ENCODE measurements around the gene TTLL11.

GRCh38 chr9:122059955-122060324 is 33.2 kb downstream of the TTLL11 start:
- TF ChIP-seq CTCF (IDR thresholded peaks at IDR 0.05): no peak
- no peak for TF ChIP-seq REST (IDR thresholded peaks at IDR 0.05; ENCODE audit: low read depth, low read length)
- TF ChIP-seq SMC3 (IDR thresholded peaks at IDR 0.05; ENCODE audit: low read depth, low read length): no peak
- no peak for TF ChIP-seq TAF1 (IDR thresholded peaks at IDR 0.05; ENCODE audit: borderline replicate concordance, low read depth, low read length)
- no peak for TF ChIP-seq USF1 (IDR thresholded peaks at IDR 0.05; ENCODE audit: borderline replicate concordance, low read depth)
- TF ChIP-seq POLR2AphosphoS5 (IDR thresholded peaks at IDR 0.05; ENCODE audit: low read depth, low read length): no peak
- TF ChIP-seq EP300 (IDR thresholded peaks at IDR 0.05; ENCODE audit: borderline replicate concordance in 1 of 2, low read depth in 1 of 2, low read length in 1 of 2): no peak
- no peak for TF ChIP-seq GATA2 (CRISPR knock-in tag; IDR thresholded peaks at IDR 0.05)

Data from SK-N-SH (cell line).